Kidney epithelial cell (primary cell): Measurements from ENCODE around the gene KCNN4. TPM values are rescaled to one million over a fixed set of nuclear protein-coding genes. Genes with fewer than 3 reads are reported as not detected.

Source experiments
- DNase-seq: peaks from one replicate; pipeline ENCODE4 v3.0.0-alpha.2; 2010; ENCODE audit warnings: low read depth
- H3K27me3 ChIP-seq: 2 replicates; pipeline ENCODE4 v1.6.0; 2011; ENCODE audit warnings: low read length; ENCODE audit not compliant: control insufficient read depth, insufficient read depth
- H3K36me3 ChIP-seq: 2 replicates; pipeline ENCODE4 v1.5.1; 2011; ENCODE audit warnings: low read length; ENCODE audit not compliant: control insufficient read depth, insufficient read depth
- H3K4me3 ChIP-seq: 2 replicates; pipeline ENCODE4 v1.5.1; 2011; ENCODE audit warnings: low read depth, mild to moderate bottlenecking, control low read depth, low read length
- total RNA-seq: library from RNA; depleted of rRNA; stranded (reverse); fragments of >200 nt; gene quantifications from 2 replicates; pipeline ENCODE4 v1.2.3, GENCODE V29; 2015
- TF ChIP-seq, protein P1 (sequence below): IDR thresholded peaks from 2 replicates; pipeline ENCODE4 v1.5.1; 2011; ENCODE audit warnings: mild to moderate bottlenecking, moderate library complexity, low read length, control low read depth, inconsistent platforms; ENCODE audit not compliant: insufficient read depth, poor library complexity, severe bottlenecking

Gene KCNN4
- total RNA-seq, 1 donor from 2014 or later, result 10.8 TPM

- DNase-seq, result no peak
- TF ChIP-seq, protein P1, sequence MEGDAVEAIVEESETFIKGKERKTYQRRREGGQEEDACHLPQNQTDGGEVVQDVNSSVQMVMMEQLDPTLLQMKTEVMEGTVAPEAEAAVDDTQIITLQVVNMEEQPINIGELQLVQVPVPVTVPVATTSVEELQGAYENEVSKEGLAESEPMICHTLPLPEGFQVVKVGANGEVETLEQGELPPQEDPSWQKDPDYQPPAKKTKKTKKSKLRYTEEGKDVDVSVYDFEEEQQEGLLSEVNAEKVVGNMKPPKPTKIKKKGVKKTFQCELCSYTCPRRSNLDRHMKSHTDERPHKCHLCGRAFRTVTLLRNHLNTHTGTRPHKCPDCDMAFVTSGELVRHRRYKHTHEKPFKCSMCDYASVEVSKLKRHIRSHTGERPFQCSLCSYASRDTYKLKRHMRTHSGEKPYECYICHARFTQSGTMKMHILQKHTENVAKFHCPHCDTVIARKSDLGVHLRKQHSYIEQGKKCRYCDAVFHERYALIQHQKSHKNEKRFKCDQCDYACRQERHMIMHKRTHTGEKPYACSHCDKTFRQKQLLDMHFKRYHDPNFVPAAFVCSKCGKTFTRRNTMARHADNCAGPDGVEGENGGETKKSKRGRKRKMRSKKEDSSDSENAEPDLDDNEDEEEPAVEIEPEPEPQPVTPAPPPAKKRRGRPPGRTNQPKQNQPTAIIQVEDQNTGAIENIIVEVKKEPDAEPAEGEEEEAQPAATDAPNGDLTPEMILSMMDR, result no peak
- no peak overlapping the region for H3K4me3 ChIP-seq
- no peaks in the 10 kb centered on the region for H3K27me3 ChIP-seq
- no peaks in the 10 kb centered on the region for H3K36me3 ChIP-seq
Measured at GRCh38 chr19:43783636-43784035, 2.9 kb upstream of the KCNN4 start.

DNA sequence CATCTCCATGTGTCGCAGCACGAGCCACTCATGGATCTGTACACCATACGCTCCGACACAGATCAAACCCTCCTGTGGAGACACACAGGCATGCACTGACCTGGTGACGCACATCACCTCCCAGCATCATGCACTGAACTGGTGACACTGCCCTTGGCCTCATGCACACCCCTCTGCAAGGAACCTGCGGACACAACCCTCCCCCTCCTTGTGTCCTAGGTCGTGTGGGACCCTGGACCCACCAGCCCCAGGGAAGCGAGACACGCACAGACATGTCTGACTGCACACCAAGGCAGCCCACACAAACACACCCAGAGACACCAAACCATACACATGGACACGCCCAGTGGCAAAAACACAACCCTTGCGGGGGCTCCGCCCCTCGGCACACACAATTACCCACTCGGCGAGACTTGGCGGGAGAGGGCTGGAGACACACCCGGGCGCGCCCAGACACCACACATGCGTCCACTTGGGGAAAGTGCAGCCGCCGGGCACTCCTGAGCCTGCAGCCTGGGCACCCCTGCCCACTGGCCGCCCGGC is 2.0 kb upstream of the KCNN4 start:
- TF ChIP-seq, protein P1, result no peak
- DNase-seq, result no peak
- H3K4me3 ChIP-seq, result no peak overlapping the region
- no peaks in the 10 kb centered on the region for H3K36me3 ChIP-seq
- no peaks in the 10 kb centered on the region for H3K27me3 ChIP-seq

DNA sequence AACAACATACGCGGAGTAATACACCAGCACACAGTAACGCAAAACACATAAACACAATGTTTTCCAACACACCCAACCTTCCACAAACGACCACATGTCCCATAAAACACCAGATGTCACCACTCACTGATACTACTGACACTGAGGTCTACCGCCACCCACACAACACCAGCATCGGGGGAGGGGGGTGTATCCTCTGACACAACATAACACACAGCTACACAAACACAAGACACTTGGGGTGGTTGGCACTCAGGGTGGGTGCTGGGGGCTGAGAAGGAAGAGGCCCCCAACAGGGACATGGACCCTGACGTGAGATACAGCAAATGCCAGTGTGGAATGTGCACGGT is 1.5 kb upstream of the KCNN4 start:
- Histone ChIP-seq H3K36me3 (no peaks in the 10 kb centered on the region), H3K4me3 (no peak overlapping the region), H3K27me3 (no peaks in the 10 kb centered on the region)
- no peak for DNase-seq
- TF ChIP-seq, protein P1, result no peak

DNA sequence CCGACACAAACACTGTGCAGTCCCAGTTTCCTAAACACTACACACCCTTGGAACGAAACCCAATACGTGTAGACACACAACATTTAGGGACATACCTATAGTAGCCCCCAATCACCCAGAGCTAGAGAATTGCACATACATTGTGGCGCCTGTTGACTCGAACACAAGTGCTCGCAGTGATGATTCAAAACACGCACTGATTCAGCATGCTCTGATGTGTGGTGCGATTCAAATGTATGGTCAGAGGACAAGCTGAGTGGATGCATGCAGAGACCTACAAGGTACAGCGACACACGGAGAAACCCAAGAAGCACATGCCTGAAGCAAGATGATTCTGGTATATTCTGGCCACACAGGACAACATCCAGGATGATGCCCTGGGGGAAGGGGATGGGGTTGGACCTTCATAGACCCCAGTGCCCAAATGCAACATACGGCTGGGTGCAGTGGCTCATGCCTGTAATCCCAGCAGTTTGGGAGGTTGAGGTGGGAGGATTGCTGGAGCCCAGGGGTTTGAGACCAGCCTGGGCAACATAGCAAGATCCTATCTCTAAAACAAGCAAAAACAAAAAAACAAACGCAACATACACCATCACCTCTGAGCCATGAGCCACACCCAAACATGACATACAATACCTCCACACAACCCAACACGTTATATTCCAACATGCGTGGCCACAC is 997 bp upstream of the KCNN4 start:
- H3K4me3 ChIP-seq, result no peak overlapping the region
- no peaks in the 10 kb centered on the region for H3K36me3 ChIP-seq
- DNase-seq, result no peak
- TF ChIP-seq, protein P1, result no peak
- H3K27me3 ChIP-seq, result no peaks in the 10 kb centered on the region

- peak overlapping the region; percentile 32 for H3K4me3 ChIP-seq
- no peaks in the 10 kb centered on the region for H3K27me3 ChIP-seq
- TF ChIP-seq, protein P1, result no peak
- no peaks in the 10 kb centered on the region for H3K36me3 ChIP-seq
- no peak for DNase-seq
Measured at GRCh38 chr19:43779820-43780219, 953 bp downstream of the KCNN4 start.
